NB4 (cell line): ENCODE data around the gene FSTL3.

Experiments
- POLR2A ChIP-seq: IDR thresholded peaks from 2 replicates; pipeline ENCODE4 v1.6.1; 2011; ENCODE audit warnings: mild to moderate bottlenecking; ENCODE audit not compliant: insufficient read length; ENCODE audit errors: extremely low read depth
- TF ChIP-seq, protein P1 (sequence below): IDR thresholded peaks from one replicate; pipeline ENCODE4 v1.5.1; 2012; ENCODE audit warnings: low read depth, low read length

GRCh38 chr19:640606-641189 lies 35.5 kb upstream of the FSTL3 start:
- TF ChIP-seq, protein P1, sequence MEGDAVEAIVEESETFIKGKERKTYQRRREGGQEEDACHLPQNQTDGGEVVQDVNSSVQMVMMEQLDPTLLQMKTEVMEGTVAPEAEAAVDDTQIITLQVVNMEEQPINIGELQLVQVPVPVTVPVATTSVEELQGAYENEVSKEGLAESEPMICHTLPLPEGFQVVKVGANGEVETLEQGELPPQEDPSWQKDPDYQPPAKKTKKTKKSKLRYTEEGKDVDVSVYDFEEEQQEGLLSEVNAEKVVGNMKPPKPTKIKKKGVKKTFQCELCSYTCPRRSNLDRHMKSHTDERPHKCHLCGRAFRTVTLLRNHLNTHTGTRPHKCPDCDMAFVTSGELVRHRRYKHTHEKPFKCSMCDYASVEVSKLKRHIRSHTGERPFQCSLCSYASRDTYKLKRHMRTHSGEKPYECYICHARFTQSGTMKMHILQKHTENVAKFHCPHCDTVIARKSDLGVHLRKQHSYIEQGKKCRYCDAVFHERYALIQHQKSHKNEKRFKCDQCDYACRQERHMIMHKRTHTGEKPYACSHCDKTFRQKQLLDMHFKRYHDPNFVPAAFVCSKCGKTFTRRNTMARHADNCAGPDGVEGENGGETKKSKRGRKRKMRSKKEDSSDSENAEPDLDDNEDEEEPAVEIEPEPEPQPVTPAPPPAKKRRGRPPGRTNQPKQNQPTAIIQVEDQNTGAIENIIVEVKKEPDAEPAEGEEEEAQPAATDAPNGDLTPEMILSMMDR, result no peak
- no peak for TF ChIP-seq POLR2A
